GM18861 (cell line): Measurements from ENCODE around the gene MVK.

ENCODE experiments used
- ATAC-seq: cut with Tn5 transposase; IDR thresholded peaks from one replicate; pipeline ENCODE4 v1.9.1; 2021; ENCODE audit not compliant: unreplicated experiment

The MVK gene

GRCh38 chr12:109626378-109627115 lies 53.0 kb downstream of the MVK start:
- no peak for ATAC-seq

- no peak for ATAC-seq
Observed at GRCh38 chr12:109627633-109628032, 54.0 kb downstream of the MVK start.

GRCh38 chr12:109630107-109630506 lies 56.5 kb downstream of the MVK start:
- ATAC-seq, result no peak

- ATAC-seq, result no peak
Observed at GRCh38 chr12:109630815-109631214, 57.2 kb downstream of the MVK start.

- no peak for ATAC-seq
Observed at GRCh38 chr12:109631302-109631701, 57.7 kb downstream of the MVK start.

- ATAC-seq, result no peak
Observed at GRCh38 chr12:109631751-109632150, 58.2 kb downstream of the MVK start.

GRCh38 chr12:109632342-109632741 lies 58.7 kb downstream of the MVK start:
- no peak for ATAC-seq

GRCh38 chr12:109635717-109636116 lies 62.1 kb downstream of the MVK start:
- no peak for ATAC-seq

GRCh38 chr12:109637348-109637747 lies 63.8 kb downstream of the MVK start:
- no peak for ATAC-seq

- ATAC-seq, result no peak
Observed at GRCh38 chr12:109637996-109638395, 64.4 kb downstream of the MVK start.

GRCh38 chr12:109638735-109639134 lies 65.1 kb downstream of the MVK start:
- ATAC-seq, result no peak

- ATAC-seq, result no peak
Observed at GRCh38 chr12:109639151-109639872, 65.7 kb downstream of the MVK start.

GRCh38 chr12:109640961-109641360 lies 67.4 kb downstream of the MVK start:
- no peak for ATAC-seq

GRCh38 chr12:109641422-109641821 lies 67.8 kb downstream of the MVK start:
- no peak for ATAC-seq

GRCh38 chr12:109642506-109643132 lies 69.0 kb downstream of the MVK start:
- no peak for ATAC-seq

GRCh38 chr12:109645194-109645593 lies 71.6 kb downstream of the MVK start:
- no peak for ATAC-seq

GRCh38 chr12:109645708-109646107 lies 72.1 kb downstream of the MVK start:
- ATAC-seq, result no peak
